OCI-LY7 (cell line): ENCODE data around the gene GSTA3. TPM values are rescaled to one million over a fixed set of nuclear protein-coding genes. Genes with fewer than 3 reads are reported as not detected.
"Not testable (repeated sequence)": the region's sequence is repeated elsewhere in the genome, so short reads cannot be mapped to it uniquely, and the experiment has no call there.

Source experiments
- BruUV-seq: library from RNA; stranded (reverse); fragments of 400-500 nt; replicated peaks from 2 replicates; lab custom pipeline; 2021; lab: Mats Ljungman, UMichigan
- CTCF ChIA-PET: fragments of 300-600 bp; sonication (Branson Sonifier 250); formaldehyde crosslinking; loops from one replicate; lab custom pipeline; 2022; ENCODE audit warnings: antibody characterized with exemption; ENCODE audit not compliant: unreplicated experiment; lab: Charles Lee
- POLR2A ChIA-PET: fragments of 300-600 bp; sonication (Branson Sonifier 250); formaldehyde crosslinking; loops from one replicate; lab custom pipeline; 2022; ENCODE audit warnings: antibody characterized with exemption; lab: Charles Lee
- DNase-seq: peaks from one replicate; pipeline ENCODE4 v3.0.0-alpha.2; 2015; ENCODE audit warnings: low spot score
- H2AFZ ChIP-seq: fragments of 200-600 bp; sonication (generic), shearing (Covaris generic); 2 replicates; pipeline ENCODE4 v1.6.1; 2014; ENCODE audit warnings: mild to moderate bottlenecking, antibody characterized with exemption, low read length, moderate library complexity
- H3K27ac ChIP-seq: fragments of 200-600 bp; sonication (generic); 2 replicates; pipeline ENCODE4 v1.5.1; 2014; ENCODE audit warnings: mixed run types, low read depth, mild to moderate bottlenecking, moderate library complexity, low read length, inconsistent platforms; ENCODE audit not compliant: poor library complexity, severe bottlenecking
- H3K36me3 ChIP-seq: fragments of 200-600 bp; sonication (generic); 2 replicates; pipeline ENCODE4 v1.6.1; 2014; ENCODE audit warnings: mild to moderate bottlenecking, antibody characterized with exemption, low read length, moderate library complexity, mixed read lengths; ENCODE audit not compliant: insufficient read depth
- H3K4me1 ChIP-seq: fragments of 200-600 bp; sonication (generic); 2 replicates; pipeline ENCODE4 v1.5.1; 2014; ENCODE audit warnings: mild to moderate bottlenecking, low read length; ENCODE audit not compliant: insufficient read depth, poor library complexity, severe bottlenecking
- H3K4me2 ChIP-seq: fragments of 200-600 bp; sonication (generic); 2 replicates; pipeline ENCODE4 v1.6.1; 2014; ENCODE audit warnings: mild to moderate bottlenecking, low read length
- H3K4me3 ChIP-seq: fragments of 200-600 bp; sonication (generic); 2 replicates; pipeline ENCODE4 v1.5.1; 2014; ENCODE audit warnings: mild to moderate bottlenecking, low read depth, low read length; ENCODE audit not compliant: poor library complexity, severe bottlenecking
- H3K79me2 ChIP-seq: fragments of 200-600 bp; sonication (generic); 2 replicates; pipeline ENCODE4 v1.6.1; 2016; ENCODE audit warnings: low read depth, mild to moderate bottlenecking, low read length, moderate library complexity, mixed read lengths; ENCODE audit not compliant: insufficient read depth
- H3K9me2 ChIP-seq: fragments of 200-600 bp; sonication (generic); 2 replicates; pipeline ENCODE4 v1.6.1; 2016; ENCODE audit warnings: mild to moderate bottlenecking, low read length, mixed read lengths; ENCODE audit not compliant: insufficient read depth
- H3K9me3 ChIP-seq: fragments of 200-600 bp; sonication (generic); 2 replicates; pipeline ENCODE4 v1.6.1; 2014; ENCODE audit warnings: mild to moderate bottlenecking, mixed run types, low read length, mixed read lengths
- H4K20me1 ChIP-seq: fragments of 200-600 bp; sonication (generic); 2 replicates; pipeline ENCODE4 v1.6.1; 2014; ENCODE audit warnings: mild to moderate bottlenecking, antibody characterized with exemption, low read length, moderate library complexity, mixed read lengths; ENCODE audit not compliant: insufficient read depth
- EZH2phosphoT487 ChIP-seq: fragments of 200-600 bp; sonication (generic); IDR thresholded peaks from 2 replicates; pipeline ENCODE4 v1.6.1; 2018; ENCODE audit warnings: low read depth, borderline replicate concordance, mild to moderate bottlenecking, mixed run types, antibody characterized with exemption, low read length, moderate library complexity, mixed read lengths
- intact Hi-C: fragments of 100-400 bp; cut with micrococcal nuclease; formaldehyde crosslinking; loops from one replicate; pipeline ENCODE4 v1.10.0; 2022; ENCODE audit not compliant: unreplicated experiment
- total RNA-seq, 2 experiments: library from RNA; depleted of rRNA in 1 of 2; stranded (reverse); fragments of >200 nt in 1 of 2; shearing (Covaris generic) in 1 of 2; gene quantifications; 2 replicates each; pipeline ENCODE4 v1.2.3, GENCODE V29; 2014 to 2022
- TF ChIP-seq, protein P1 (sequence below): fragments of 200-600 bp; sonication (generic); conservative IDR thresholded peaks from 2 replicates; pipeline ENCODE4 v1.5.1; 2014; ENCODE audit warnings: mild to moderate bottlenecking, antibody characterized with exemption, low read length, moderate library complexity, mixed read lengths

The GSTA3 gene
- total RNA-seq, 2 experiments from 2014 or later = not detected

DNA sequence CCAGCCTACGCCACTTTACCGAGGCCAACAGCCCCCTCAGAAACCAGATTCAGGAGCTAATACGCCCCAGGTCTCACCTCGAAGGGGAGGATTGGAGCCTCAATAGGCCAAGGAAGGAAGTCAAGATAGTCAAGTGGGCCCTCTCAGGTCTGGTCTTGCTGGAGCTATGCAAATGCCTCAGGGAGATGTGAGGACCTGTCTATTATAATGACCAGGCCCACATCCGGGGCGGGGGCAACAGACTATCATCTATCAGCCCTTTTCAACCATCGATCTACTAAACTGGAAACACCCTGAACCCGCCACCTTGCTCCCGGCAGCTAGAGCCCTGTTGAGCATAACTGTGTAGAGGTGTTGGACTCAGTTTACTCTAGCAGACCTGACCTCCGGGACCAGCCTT is 12.7 kb upstream of the GSTA3 start:
- H4K20me1 ChIP-seq = no peaks in the 10 kb centered on the region
- H2AFZ ChIP-seq = no peak overlapping the region
- ChIA-PET CTCF (interaction anchor here (0.5 kb wide), 1 partner anchor 14 kb away, joined by 3 read pairs; no protein-coding TSS in a partner anchor), POLR2A (interaction anchor here (1.0 kb wide), 1 partner anchor 13 kb away, joined by 4 read pairs; the partner anchor contains the start of gene GSTA3)
- BruUV-seq = no TSS peak
- no peak overlapping the region for H3K27ac ChIP-seq
- H3K4me3 ChIP-seq = no peak overlapping the region
- intact Hi-C loops = no loop called here
- H3K9me2 ChIP-seq = no peaks in the 10 kb centered on the region
- no peaks in the 10 kb centered on the region for H3K4me1 ChIP-seq
- H3K36me3 ChIP-seq = no peaks in the 10 kb centered on the region
- no peaks in the 10 kb centered on the region for H3K9me3 ChIP-seq
- no peak for DNase-seq
- H3K79me2 ChIP-seq = no peaks in the 10 kb centered on the region
- no peak for TF ChIP-seq EZH2phosphoT487
- TF ChIP-seq, protein P1, sequence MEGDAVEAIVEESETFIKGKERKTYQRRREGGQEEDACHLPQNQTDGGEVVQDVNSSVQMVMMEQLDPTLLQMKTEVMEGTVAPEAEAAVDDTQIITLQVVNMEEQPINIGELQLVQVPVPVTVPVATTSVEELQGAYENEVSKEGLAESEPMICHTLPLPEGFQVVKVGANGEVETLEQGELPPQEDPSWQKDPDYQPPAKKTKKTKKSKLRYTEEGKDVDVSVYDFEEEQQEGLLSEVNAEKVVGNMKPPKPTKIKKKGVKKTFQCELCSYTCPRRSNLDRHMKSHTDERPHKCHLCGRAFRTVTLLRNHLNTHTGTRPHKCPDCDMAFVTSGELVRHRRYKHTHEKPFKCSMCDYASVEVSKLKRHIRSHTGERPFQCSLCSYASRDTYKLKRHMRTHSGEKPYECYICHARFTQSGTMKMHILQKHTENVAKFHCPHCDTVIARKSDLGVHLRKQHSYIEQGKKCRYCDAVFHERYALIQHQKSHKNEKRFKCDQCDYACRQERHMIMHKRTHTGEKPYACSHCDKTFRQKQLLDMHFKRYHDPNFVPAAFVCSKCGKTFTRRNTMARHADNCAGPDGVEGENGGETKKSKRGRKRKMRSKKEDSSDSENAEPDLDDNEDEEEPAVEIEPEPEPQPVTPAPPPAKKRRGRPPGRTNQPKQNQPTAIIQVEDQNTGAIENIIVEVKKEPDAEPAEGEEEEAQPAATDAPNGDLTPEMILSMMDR = no peak
- H3K4me2 ChIP-seq = no peak overlapping the region

DNA sequence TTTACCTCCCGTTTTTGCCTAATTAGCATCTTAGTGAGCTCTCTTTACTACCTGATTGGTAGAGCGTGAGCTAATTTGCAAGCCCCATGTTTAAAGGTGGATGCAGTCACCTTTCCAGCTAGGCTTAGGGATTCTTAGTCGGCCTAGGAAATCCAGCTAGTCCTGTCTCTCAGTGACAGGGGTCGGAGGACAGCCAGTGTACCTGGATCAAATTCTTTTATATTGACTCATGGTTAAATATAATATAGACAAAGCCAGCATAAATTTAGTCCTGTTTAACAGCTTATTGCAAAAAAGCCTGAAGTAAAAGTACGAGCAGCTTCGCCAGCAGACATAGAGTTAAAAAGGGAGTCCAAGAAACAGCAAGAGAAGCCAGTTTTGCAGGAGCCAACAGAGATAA is 12.2 kb upstream of the GSTA3 start:
- Histone ChIP-seq H2AFZ (no peak overlapping the region), H3K36me3 (no peaks in the 10 kb centered on the region), H3K27ac (no peak overlapping the region), H3K4me1 (no peaks in the 10 kb centered on the region), H3K79me2 (no peaks in the 10 kb centered on the region), H3K4me2 (no peak overlapping the region), H3K9me3 (no peaks in the 10 kb centered on the region), H4K20me1 (no peaks in the 10 kb centered on the region), H3K9me2 (no peaks in the 10 kb centered on the region), H3K4me3 (no peak overlapping the region)
- no TSS peak for BruUV-seq
- intact Hi-C loops = no loop called here
- CTCF ChIA-PET = interaction anchor here (0.5 kb wide), 1 partner anchor 14 kb away, joined by 3 read pairs; no protein-coding TSS in a partner anchor
- POLR2A ChIA-PET = interaction anchor here (1.0 kb wide), 1 partner anchor 12 kb away, joined by 4 read pairs; the partner anchor contains the start of gene GSTA3
- DNase-seq = no peak
- TF ChIP-seq, protein P1 = no peak
- TF ChIP-seq EZH2phosphoT487 = no peak

DNA sequence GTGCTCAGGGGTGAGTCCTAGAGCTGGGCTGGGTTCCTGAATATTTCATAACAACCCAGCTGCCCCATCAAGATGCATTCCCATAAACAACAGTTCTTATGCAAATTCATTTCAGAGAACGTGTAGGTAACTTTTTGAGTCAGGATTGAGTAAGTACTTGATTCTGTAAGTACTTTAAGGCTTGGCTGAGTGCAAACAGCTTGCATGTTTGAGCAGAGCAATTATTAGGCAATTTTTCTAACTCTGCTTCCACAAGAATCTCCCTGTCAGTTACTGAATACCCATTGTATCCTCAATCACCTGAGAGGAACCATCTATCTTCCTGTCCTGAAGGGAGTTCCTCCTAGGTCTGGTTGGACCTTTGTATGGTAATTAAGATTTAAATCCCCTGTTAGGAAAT is 10.0 kb upstream of the GSTA3 start:
- H4K20me1 ChIP-seq, H3K79me2 ChIP-seq, POLR2A ChIA-PET, CTCF ChIA-PET, H3K4me3 ChIP-seq, intact Hi-C loops, H3K27ac ChIP-seq, DNase-seq, H3K9me2 ChIP-seq, H3K36me3 ChIP-seq, H3K9me3 ChIP-seq, BruUV-seq, H2AFZ ChIP-seq, H3K4me1 ChIP-seq, H3K4me2 ChIP-seq: not testable (repeated sequence)

GRCh38 chr6:52918771-52919170 is 9.3 kb upstream of the GSTA3 start:
- H3K27ac ChIP-seq, H4K20me1 ChIP-seq, DNase-seq, H3K9me3 ChIP-seq, H2AFZ ChIP-seq, H3K36me3 ChIP-seq, H3K9me2 ChIP-seq, CTCF ChIA-PET, H3K4me1 ChIP-seq, POLR2A ChIA-PET, H3K4me2 ChIP-seq, BruUV-seq, H3K79me2 ChIP-seq, intact Hi-C loops, H3K4me3 ChIP-seq: not testable (repeated sequence)

DNA sequence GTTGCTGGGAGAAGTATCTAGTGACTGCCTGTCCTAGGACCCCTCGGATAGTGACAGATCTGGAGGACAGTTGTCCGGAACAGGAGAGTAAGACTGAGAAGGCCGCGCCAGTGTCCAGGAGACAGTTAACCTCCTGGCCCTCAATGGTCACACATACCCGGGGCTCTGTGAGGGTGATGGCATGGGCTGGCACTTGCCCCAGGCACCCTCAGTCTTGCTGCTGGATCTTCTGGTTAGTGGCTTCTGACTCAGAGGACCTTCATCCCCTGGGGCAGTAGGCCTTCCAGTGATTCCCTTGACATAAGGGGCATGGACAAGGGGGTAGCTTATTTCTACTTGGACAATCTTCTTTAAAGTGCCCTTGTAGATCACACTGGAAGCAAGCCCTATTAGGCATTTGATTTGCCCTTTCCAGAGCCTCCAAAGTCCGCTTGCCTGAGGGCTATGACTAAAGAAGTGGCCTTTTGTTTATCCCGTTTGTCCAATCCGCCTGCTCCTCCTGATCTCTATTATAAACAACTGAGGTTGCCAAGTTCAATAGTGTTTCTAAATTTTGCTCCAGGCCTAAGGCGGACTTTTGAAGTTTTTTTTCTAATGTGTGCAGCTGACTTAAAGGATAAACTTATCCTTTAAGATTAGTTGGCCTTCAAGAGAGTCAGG is 8.7 kb upstream of the GSTA3 start:
- H3K4me1 ChIP-seq, H3K4me3 ChIP-seq, intact Hi-C loops, POLR2A ChIA-PET, H2AFZ ChIP-seq, H3K9me2 ChIP-seq, H3K4me2 ChIP-seq, H3K79me2 ChIP-seq, DNase-seq, H3K9me3 ChIP-seq, H3K27ac ChIP-seq, BruUV-seq, H4K20me1 ChIP-seq, H3K36me3 ChIP-seq, CTCF ChIA-PET: not testable (repeated sequence)
